ACC112 (cell line): Measurements from ENCODE around the gene MT3.
"Not testable (repeated sequence)": the region's sequence is repeated elsewhere in the genome, so short reads cannot be mapped to it uniquely, and the experiment has no call there.

Source experiments
- H2AFZ ChIP-seq: fragments of 200-600 bp; sonication (generic); one replicate; pipeline ENCODE4 v1.6.0; 2017; ENCODE audit warnings: antibody characterized with exemption, low read length; ENCODE audit not compliant: unreplicated experiment
- H3K27ac ChIP-seq: fragments of 200-600 bp; sonication (generic); 2 replicates; pipeline ENCODE4 v1.5.1; 2014; ENCODE audit warnings: low read depth, mild to moderate bottlenecking, antibody characterized with exemption, low read length, moderate library complexity
- H3K27me3 ChIP-seq: fragments of 200-600 bp; sonication (generic); 2 replicates; pipeline ENCODE4 v1.6.1; 2014; ENCODE audit warnings: mild to moderate bottlenecking, antibody characterized with exemption, low read length, moderate library complexity, mixed read lengths; ENCODE audit not compliant: insufficient read depth
- H3K36me3 ChIP-seq: fragments of 200-600 bp; sonication (generic); 2 replicates; pipeline ENCODE4 v1.6.1; 2016; ENCODE audit warnings: mild to moderate bottlenecking, antibody characterized with exemption, low read length, moderate library complexity, mixed read lengths; ENCODE audit not compliant: insufficient read depth
- H3K4me1 ChIP-seq: fragments of 200-600 bp; sonication (generic); one replicate; pipeline ENCODE4 v1.6.1; 2016; ENCODE audit warnings: low read length, mixed read lengths; ENCODE audit not compliant: insufficient read depth, unreplicated experiment, control insufficient read depth
- H3K4me3 ChIP-seq: fragments of 200-600 bp; sonication (generic); 2 replicates; pipeline ENCODE4 v1.5.1; 2014; ENCODE audit warnings: mild to moderate bottlenecking, low read depth, low read length
- H3K79me2 ChIP-seq: fragments of 200-600 bp; sonication (generic); one replicate; pipeline ENCODE4 v1.6.0; 2016; ENCODE audit warnings: low read length; ENCODE audit not compliant: control insufficient read depth, unreplicated experiment, insufficient read depth

Gene MT3

DNA sequence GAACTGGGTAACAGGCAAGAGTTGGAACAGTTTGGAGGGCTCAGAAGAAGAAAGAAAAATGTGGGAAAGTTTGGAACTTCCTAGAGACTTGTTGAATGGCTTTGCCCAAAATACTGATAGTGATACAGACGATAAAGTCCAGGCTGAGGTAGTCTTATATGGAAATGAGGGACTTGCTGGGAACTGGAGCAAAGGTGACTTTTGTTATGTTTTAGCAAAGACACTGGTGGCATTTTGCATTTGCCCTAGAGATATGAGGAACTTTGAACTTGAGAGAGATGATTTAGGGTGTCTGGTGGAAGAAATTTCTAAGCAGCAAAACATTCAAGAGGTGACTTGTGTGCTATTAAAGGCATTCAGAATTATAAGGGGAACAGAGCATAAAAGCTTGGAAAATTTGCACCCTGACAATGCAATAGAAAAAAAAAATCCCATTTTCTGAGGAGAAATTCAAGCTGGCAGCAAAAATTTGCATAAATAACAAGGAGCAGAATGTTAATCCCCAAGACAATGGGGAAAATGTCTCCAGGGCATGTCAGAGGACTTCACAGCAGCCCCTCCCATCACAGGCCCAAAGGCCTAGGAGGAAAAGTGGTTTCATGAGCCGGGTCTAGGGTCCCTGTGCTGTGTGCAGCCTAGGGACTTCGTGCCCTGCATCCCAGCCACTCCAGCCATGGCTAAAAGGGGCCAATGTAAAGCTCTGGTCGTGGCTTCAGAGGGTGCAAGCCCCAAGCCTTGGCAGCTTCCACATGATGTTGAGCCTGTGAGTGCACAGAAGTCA, 32.5 kb downstream of the MT3 start:
- not testable (repeated sequence) for H3K27ac ChIP-seq, H3K4me3 ChIP-seq, H3K27me3 ChIP-seq, H2AFZ ChIP-seq, H3K36me3 ChIP-seq
- Histone ChIP-seq H3K4me1 (peaks cover 19% of the 10 kb centered on the region), H3K79me2 (peaks cover 30% of the 10 kb centered on the region)

DNA sequence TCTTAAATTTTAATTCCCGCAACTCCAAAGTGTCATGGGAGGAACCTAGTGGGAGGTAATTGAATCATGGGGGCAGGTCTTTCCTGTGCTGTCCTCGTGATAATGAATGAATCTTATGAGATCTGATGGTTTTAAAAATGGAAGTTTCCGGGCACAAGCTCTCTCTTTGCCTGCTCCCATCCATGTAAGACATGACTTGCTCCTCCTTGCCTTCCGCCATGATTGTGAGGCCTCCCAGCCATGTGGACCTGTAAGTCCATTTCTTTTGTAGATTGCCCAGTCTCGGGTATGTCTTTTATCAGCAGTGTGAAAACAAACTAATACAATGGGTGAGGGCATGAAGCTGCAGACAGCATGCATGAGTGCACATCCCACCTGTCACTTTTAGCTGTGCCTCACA, 33.9 kb downstream of the MT3 start:
- not testable (repeated sequence) for H3K36me3 ChIP-seq, H3K4me3 ChIP-seq, H2AFZ ChIP-seq, H3K27ac ChIP-seq, H3K27me3 ChIP-seq
- H3K4me1 ChIP-seq, result peaks cover 15% of the 10 kb centered on the region
- H3K79me2 ChIP-seq, result peaks cover 24% of the 10 kb centered on the region

DNA sequence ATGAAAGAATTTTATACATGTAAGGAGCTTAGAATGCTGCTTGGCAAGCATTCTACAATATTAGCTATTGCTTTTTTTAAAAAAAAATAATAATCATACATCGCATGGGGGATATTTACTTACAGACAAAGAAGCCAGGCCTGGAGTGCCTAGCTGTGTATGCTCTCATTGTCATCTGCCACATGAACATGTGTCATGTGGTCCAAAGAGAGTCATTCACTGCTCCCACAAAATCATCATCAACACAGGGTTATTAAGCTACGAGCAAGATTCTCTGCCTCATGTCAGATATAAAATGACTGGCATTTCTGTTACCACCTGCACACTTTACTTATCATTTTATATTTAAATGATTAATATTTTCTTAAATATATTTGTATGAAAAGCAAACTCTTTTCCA, 34.3 kb downstream of the MT3 start:
- Histone ChIP-seq H3K4me3 (no peak overlapping the region), H2AFZ (no peak overlapping the region), H3K27me3 (no peaks in the 10 kb centered on the region), H3K4me1 (peaks cover 10% of the 10 kb centered on the region), H3K27ac (no peak overlapping the region), H3K36me3 (no peaks in the 10 kb centered on the region), H3K79me2 (peaks cover 21% of the 10 kb centered on the region)

DNA sequence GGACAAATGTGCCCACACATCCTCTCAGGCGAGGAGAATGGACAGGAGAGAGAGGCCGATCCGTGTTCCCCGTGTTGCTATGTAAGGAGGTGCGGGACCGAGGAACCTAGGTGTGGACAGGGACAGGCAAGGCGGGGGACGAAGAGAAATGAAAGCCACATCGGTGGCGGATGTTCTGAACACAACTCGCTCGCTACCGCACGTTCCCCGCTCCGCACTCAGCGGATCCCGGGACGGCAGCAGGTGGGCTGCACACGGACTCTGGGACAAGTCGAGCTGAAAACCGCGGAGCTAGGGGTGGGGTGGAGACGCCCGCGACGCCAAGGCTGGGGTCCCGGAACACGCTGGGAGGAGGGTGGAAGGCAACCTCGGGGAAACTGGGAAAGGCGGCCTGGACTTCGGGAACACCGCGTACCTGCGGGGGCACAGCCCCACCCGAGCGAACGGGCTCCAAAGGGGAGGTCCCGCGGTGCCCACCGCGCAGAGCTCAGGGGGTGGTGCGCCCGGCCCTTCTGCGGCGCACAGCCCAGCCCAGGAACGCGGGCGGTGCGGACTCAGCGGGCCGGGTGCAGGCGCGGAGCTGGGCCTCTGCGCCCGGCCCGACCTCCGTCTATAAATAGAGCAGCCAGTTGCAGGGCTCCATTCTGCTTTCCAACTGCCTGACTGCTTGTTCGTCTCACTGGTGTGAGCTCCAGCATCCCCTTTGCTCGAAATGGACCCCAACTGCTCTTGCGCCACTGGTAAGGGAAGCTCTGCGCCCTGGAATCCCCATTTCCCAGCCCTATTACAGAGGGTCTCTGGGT, 36.0 kb downstream of the MT3 start, which contains the start of gene MT1E:
MT1E (plus strand) TSS at position 642 of the 803 bp plus-strand sequence; CDS start at position 713, 71 bp downstream.
- Histone ChIP-seq H3K27ac (peak within 1 kb of the TSS; percentile 88), H3K4me1 (peaks cover 8% of the 10 kb centered on the region), H3K4me3 (peak within 1 kb of the TSS; percentile 96), H3K36me3 (no peaks in the 10 kb centered on the region), H2AFZ (peak within 1 kb of the TSS; percentile 84), H3K79me2 (peaks cover 21% of the 10 kb centered on the region), H3K27me3 (no peaks in the 10 kb centered on the region)

DNA sequence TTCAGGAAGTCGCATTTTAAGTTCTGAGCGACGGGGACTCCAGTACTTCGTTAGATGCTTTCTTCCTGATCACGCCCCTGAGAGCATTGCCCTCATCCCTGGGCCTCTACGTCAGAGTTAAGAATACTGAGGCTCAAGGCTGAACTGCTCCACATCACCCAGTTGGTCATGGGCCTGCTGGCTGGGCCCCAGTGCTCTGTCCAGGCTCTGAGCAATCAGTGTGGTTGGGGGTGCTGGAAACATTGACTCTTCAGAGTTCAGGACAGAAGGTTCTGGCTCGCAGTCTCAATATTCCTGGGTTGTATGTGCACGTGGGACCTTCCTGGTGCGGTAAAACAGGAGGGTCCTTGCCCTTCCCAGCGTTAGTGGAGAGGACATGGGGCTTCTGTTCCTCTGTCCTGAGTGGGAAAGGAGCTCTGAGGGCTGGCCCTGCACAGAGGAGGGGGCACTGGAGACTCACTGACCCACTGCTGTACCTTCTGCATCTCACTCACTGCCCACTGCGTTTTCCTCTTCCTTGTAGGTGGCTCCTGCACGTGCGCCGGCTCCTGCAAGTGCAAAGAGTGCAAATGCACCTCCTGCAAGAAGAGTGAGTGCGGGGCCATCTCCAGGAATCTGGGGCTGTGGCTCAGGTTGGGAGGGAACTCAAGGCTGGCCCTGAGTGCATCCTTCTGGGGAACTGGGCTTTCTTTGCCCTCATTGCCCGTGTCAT, 36.8 kb downstream of the MT3 start:
- no peaks in the 10 kb centered on the region for H3K27me3 ChIP-seq
- peak overlapping the region; percentile 88 for H3K27ac ChIP-seq
- peaks cover 8% of the 10 kb centered on the region for H3K4me1 ChIP-seq
- no peaks in the 10 kb centered on the region for H3K36me3 ChIP-seq
- no peak overlapping the region for H2AFZ ChIP-seq
- H3K79me2 ChIP-seq, result peaks cover 21% of the 10 kb centered on the region
- peak overlapping the region; percentile 96 for H3K4me3 ChIP-seq

DNA sequence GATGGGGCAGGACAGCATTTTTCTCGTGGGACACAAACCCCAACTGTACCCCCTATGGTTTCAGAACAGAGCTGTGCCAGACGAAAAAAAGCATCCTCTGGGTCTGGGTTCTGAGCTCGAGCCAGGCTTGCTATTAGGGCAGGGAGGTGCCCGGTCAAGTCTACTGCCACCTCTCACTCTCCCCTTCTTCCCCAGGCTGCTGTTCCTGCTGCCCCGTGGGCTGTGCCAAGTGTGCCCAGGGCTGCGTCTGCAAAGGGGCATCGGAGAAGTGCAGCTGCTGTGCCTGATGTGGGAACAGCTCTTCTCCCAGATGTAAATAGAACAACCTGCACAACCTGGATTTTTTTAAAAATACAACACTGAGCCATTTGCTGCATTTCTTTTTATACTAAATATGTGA, 37.4 kb downstream of the MT3 start:
- Histone ChIP-seq H2AFZ (no peak overlapping the region), H3K27ac (peak overlapping the region; percentile 88), H3K36me3 (no peaks in the 10 kb centered on the region), H3K4me3 (peak overlapping the region; percentile 96), H3K4me1 (peaks cover 8% of the 10 kb centered on the region), H3K79me2 (peaks cover 21% of the 10 kb centered on the region), H3K27me3 (no peaks in the 10 kb centered on the region)

DNA sequence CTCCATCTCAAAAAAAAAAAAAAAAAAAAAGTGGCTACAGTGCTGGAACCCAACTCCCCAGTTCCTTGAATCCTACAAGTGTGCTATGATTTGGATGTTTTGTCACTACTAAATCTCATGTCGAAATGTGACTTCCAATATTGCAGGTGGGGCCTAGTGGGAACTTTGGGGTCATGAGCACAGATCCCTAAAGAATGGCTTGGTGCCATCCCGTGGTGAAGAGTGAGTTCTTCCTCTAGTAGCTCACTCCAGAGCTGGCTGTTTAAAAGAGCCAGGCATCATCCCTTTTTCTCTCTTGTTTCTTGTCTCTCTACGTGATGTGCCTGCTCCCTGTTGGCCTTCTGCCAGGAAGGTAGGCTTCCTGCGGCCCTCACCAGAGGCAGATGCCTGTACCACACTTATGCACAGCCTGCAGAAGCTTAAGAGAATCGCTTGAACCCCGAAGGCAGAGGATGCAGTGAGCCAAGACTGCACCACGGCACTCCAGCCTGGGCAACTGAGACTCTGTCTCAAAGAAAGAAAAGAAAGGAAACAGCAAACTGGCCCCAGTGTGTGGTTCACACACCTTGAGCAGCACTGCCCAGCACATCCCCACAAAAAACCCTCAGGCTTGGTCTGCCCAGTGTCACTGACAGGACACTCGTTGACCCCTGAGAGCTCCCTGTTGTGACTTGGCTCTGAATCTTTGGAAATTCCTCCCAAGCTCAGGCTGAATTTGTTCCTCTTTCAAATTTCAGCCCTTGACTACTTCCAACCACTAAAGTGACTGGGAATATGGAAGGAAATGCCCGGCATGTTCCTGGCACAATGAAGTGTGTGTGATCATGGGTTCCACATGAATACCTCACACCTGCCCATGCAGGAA, 39.4 kb downstream of the MT3 start:
- no peak overlapping the region for H2AFZ ChIP-seq
- no peaks in the 10 kb centered on the region for H3K27me3 ChIP-seq
- H3K4me1 ChIP-seq, result peaks cover 8% of the 10 kb centered on the region
- H3K79me2 ChIP-seq, result peaks cover 21% of the 10 kb centered on the region
- H3K4me3 ChIP-seq, result no peak overlapping the region
- H3K27ac ChIP-seq, result no peak overlapping the region
- H3K36me3 ChIP-seq, result no peaks in the 10 kb centered on the region

DNA sequence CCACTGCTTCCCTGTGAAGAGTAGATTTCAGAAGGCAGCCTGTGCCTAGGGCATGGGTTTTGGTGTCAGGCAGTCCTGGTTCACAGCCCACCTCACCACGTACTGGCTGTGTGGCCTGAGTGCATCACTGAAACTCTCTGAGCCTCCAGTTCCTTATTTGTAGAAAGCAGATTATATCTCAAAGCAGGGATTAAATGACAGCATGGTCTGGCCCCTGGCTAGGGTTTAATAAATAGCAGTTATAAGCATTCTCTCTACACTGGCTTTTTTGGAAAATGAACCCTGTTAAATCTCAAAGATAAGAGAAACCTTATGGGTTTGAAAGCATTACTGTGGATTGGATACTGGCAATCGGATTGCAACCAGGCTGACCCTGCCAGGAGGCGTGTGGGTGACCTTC, 40.2 kb downstream of the MT3 start:
- Histone ChIP-seq H3K4me1 (peaks cover 8% of the 10 kb centered on the region), H3K27me3 (no peaks in the 10 kb centered on the region)

DNA sequence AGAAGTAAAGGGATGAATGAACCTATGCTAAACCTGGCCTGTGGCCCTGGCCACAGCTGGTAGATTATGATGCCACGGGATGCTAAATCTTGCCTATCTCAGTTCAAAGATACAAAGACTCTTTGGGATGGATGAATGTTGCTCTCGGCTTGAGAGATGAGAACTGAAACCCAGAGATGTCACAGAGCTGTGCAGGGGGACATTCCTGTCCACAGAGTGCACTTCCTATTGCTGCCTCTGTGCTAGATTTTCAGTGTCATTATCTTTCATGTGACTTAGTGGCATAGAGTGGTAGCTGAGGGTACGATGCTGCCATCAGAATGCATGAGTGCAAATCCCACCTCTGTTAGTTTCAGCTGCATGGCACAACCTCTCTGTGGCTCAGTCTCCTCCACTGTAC, 40.8 kb downstream of the MT3 start:
- Histone ChIP-seq H3K4me3 (no peak overlapping the region), H2AFZ (no peak overlapping the region), H3K27me3 (no peaks in the 10 kb centered on the region), H3K79me2 (peaks cover 17% of the 10 kb centered on the region), H3K36me3 (no peaks in the 10 kb centered on the region), H3K4me1 (peaks cover 3% of the 10 kb centered on the region), H3K27ac (no peak overlapping the region)

More for the DNA sequence above, 40.2 kb downstream of the MT3 start:
- Histone ChIP-seq H3K36me3 (no peaks in the 10 kb centered on the region), H3K4me3 (no peak overlapping the region), H2AFZ (no peak overlapping the region), H3K79me2 (peaks cover 21% of the 10 kb centered on the region), H3K27ac (no peak overlapping the region)

DNA sequence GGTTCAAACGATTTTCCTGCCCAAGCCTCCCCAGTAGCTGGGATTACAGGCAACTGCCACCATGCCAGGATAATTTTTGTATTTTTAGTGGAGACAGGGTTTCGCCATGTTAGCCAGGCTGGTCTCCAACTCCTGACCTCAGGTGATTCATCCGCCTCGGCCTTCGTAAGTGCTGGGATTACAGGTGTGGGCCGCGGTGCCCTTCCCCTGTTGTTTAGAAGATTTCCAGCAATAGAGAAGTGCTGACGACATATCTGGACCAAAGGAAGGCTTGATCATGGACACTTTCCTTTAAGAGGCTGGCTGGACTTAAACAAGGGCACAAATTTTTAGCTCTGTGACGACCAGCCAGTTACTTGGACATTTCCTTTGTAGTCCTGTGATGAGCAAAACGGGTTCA, 41.9 kb downstream of the MT3 start:
- no peaks in the 10 kb centered on the region for H3K27me3 ChIP-seq
- no peak overlapping the region for H2AFZ ChIP-seq
- H3K4me3 ChIP-seq, result peak overlapping the region; percentile 82
- H3K27ac ChIP-seq, result no peak overlapping the region
- H3K4me1 ChIP-seq, result peaks cover 3% of the 10 kb centered on the region
- H3K36me3 ChIP-seq, result no peaks in the 10 kb centered on the region
- peaks cover 6% of the 10 kb centered on the region for H3K79me2 ChIP-seq
